Motor neuron (in vitro differentiated cells): ENCODE results near the gene SNORC. TPM values are rescaled to one million over a fixed set of nuclear protein-coding genes. Genes with fewer than 3 reads are reported as not detected.

Source experiments
- ATAC-seq, 8 experiments: fragments of 200-7000 bp; cut with Tn5 transposase; replicated peaks in 6 of 8; 2 replicates each; pipeline ENCODE4 v1.8.0; 2021; ENCODE audit warnings: mild to moderate bottlenecking in 8 of 8, moderate library complexity in 8 of 8
- H3K27ac ChIP-seq, 2 donors: fragments of 250-450 bp; sonication (Bioruptor Pico); 2 replicates each; pipeline ENCODE4 v1.9.0; 2021; ENCODE audit warnings: antibody characterized with exemption in 2 of 2, mild to moderate bottlenecking in 2 of 2, moderate library complexity in 1 of 2
- H3K4me1 ChIP-seq, 2 donors: fragments of 250-450 bp; sonication (Bioruptor Pico); replicated peaks in 1 of 2; 2 replicates each; pipeline ENCODE4 v1.6.1; 2021; ENCODE audit warnings: antibody characterized with exemption in 2 of 2, mild to moderate bottlenecking in 2 of 2, moderate library complexity in 1 of 2
- H3K4me3 ChIP-seq, 5 donors: fragments of 250-450 bp; sonication (Bioruptor Pico); 2 replicates each; pipeline ENCODE4 v1.9.0; 2021; ENCODE audit warnings: antibody characterized with exemption in 5 of 5, mild to moderate bottlenecking in 5 of 5, moderate library complexity in 4 of 5
- WGBS, 10 experiments: fragments of 450-650 bp; shearing (Covaris generic); methylation state at CpG; one replicate each; pipeline ENCODE4 v1.0.0; 2022; 5-methylcytosine and 5-hydroxymethylcytosine counted together
- in situ Hi-C, 9 experiments: fragments of 400-800 bp; cut with MboI; loops; one replicate each; pipeline ENCODE4 v1.15.0; 2021; ENCODE audit warnings: low sequenced_read_pairs in 9 of 9, low pct_unique_long_range_greater_than_20kb in 2 of 9; ENCODE audit not compliant: unreplicated experiment in 9 of 9
- total RNA-seq, 8 experiments: library from RNA; unstranded; fragments of 300-600 nt; gene quantifications; 2 replicates each; pipeline versions ENCODE4 v1.2.3 to v1.2.4, GENCODE V29; 2022

Gene SNORC
- total RNA-seq, 8 experiments from 2014 or later = 1.4 to 3.7 (median 2.3) TPM

- H3K27ac ChIP-seq = no peak overlapping the region
- no peaks in the 10 kb centered on the region for H3K4me1 ChIP-seq
- in situ Hi-C loops = loop anchor here in 6 of 9 experiments (25.0 kb wide), 2 partner anchors 166 to 391 kb away; partner anchors contain the start of genes ATG16L1 (in 5 of the 6) and NEU2 (in 1 of the 6)
Observed at GRCh38 chr2:232871418-232871834, 1.4 kb downstream of the SNORC start.

GRCh38 chr2:232871835-232872736 lies 2.0 kb downstream of the SNORC start:
- in situ Hi-C loops = loop anchor here in 6 of 9 experiments (25.0 kb wide), 2 partner anchors 165 to 390 kb away; partner anchors contain the start of genes ATG16L1 (in 5 of the 6) and NEU2 (in 1 of the 6)

More at GRCh38 chr2:232871418-232871834, 1.4 kb downstream of the SNORC start:
- ATAC-seq = no peak
- WGBS, 10 experiments = 60 to 100% (median 88%) methylated on average over 1 to 10 of the region's 15 CpGs; no CpG with 5 or more reads in 7 of the 10 experiments
- H3K4me3 ChIP-seq = no peak overlapping the region

GRCh38 chr2:232872826-232873225 lies 2.8 kb downstream of the SNORC start:
- no peak overlapping the region for H3K4me3 ChIP-seq
- H3K27ac ChIP-seq = no peak overlapping the region
- H3K4me1 ChIP-seq = peaks cover 0 to 7% of the 10 kb centered on the region in 2 donors
- WGBS, 10 experiments = 60 to 100% (median 82%) methylated on average over 1 to 4 of the region's 9 CpGs; no CpG with 5 or more reads in 6 of the 10 experiments
- in situ Hi-C loops = loop anchor here in 6 of 9 experiments (25.0 kb wide), 2 partner anchors 164 to 389 kb away; partner anchors contain the start of genes ATG16L1 (in 5 of the 6) and NEU2 (in 1 of the 6)
- ATAC-seq = no peak

More at GRCh38 chr2:232871835-232872736, 2.0 kb downstream of the SNORC start:
- Histone ChIP-seq H3K4me1 (peaks cover 0 to 4% of the 10 kb centered on the region in 2 donors), H3K4me3 (no peak overlapping the region), H3K27ac (no peak overlapping the region)
- ATAC-seq = no peak
- 84 to 100% (median 92%) methylated on average over 1 to 10 of the region's 22 CpGs; no CpG with 5 or more reads in 5 of the 10 experiments for WGBS, 10 experiments

- WGBS, 10 experiments = 90 to 100% (median 97%) methylated on average over 1 to 4 of the region's 14 CpGs; no CpG with 5 or more reads in 6 of the 10 experiments
- in situ Hi-C loops = loop anchor here in 6 of 9 experiments (25.0 kb wide), 2 partner anchors 164 to 389 kb away; partner anchors contain the start of genes ATG16L1 (in 5 of the 6) and NEU2 (in 1 of the 6)
- Histone ChIP-seq H3K4me1 (peaks cover 0 to 7% of the 10 kb centered on the region in 2 donors), H3K27ac (no peak overlapping the region), H3K4me3 (no peak overlapping the region)
- no peak for ATAC-seq
Observed at GRCh38 chr2:232873292-232873908, 3.3 kb downstream of the SNORC start.

- in situ Hi-C loops = loop anchor here in 6 of 9 experiments (25.0 kb wide), 2 partner anchors 163 to 388 kb away; partner anchors contain the start of genes ATG16L1 (in 5 of the 6) and NEU2 (in 1 of the 6)
- H3K4me3 ChIP-seq = no peak overlapping the region
- no peak overlapping the region for H3K27ac ChIP-seq
- peaks cover 0 to 7% of the 10 kb centered on the region in 2 donors for H3K4me1 ChIP-seq
- no peak for ATAC-seq
- WGBS, 10 experiments = 40 to 100% (median 80%) methylated on average over 1 to 4 of the region's 6 CpGs; no CpG with 5 or more reads in 3 of the 10 experiments
Observed at GRCh38 chr2:232873909-232874641, 4.0 kb downstream of the SNORC start.

- Histone ChIP-seq H3K4me1 (peaks cover 0 to 7% of the 10 kb centered on the region in 2 donors), H3K27ac (no peak overlapping the region), H3K4me3 (no peak overlapping the region)
- in situ Hi-C loops = loop anchor here in 6 of 9 experiments (25.0 kb wide), 2 partner anchors 163 to 388 kb away; partner anchors contain the start of genes ATG16L1 (in 5 of the 6) and NEU2 (in 1 of the 6)
- 85 to 100% (median 93%) methylated on average over 1 to 12 of the region's 16 CpGs; no CpG with 5 or more reads in 3 of the 10 experiments for WGBS, 10 experiments
- no peak for ATAC-seq
Observed at GRCh38 chr2:232874677-232875223, 4.7 kb downstream of the SNORC start.

GRCh38 chr2:232875256-232876121 lies 5.4 kb downstream of the SNORC start:
- Histone ChIP-seq H3K4me1 (peaks cover 0 to 7% of the 10 kb centered on the region in 2 donors), H3K4me3 (peak overlapping the region; percentile 40 to 54 (median 42)), H3K27ac (no peak overlapping the region)
- in situ Hi-C loops = no loop called here
- peak in 6 of 8 experiments; percentile 15 to 33 (median 28) for ATAC-seq
- WGBS, 10 experiments = 73 to 100% (median 85%) methylated on average over 2 to 3 of the region's 37 CpGs; no CpG with 5 or more reads in 6 of the 10 experiments

GRCh38 chr2:232876161-232876977 lies 6.3 kb downstream of the SNORC start:
- peak; percentile 47 to 87 (median 82) for ATAC-seq
- peaks cover 0 to 7% of the 10 kb centered on the region in 2 donors for H3K4me1 ChIP-seq
- H3K27ac ChIP-seq = no peak overlapping the region
- in situ Hi-C loops = no loop called here
- H3K4me3 ChIP-seq = peak overlapping the region; percentile 40 to 54 (median 42)
- WGBS, 10 experiments = 0 to 20% (median 0%) methylated on average over 1 to 5 of the region's 119 CpGs; no CpG with 5 or more reads in 5 of the 10 experiments

GRCh38 chr2:232876978-232877441 lies 6.9 kb downstream of the SNORC start:
- Histone ChIP-seq H3K4me3 (peak overlapping the region; percentile 40 to 54 (median 42)), H3K27ac (no peak overlapping the region), H3K4me1 (peaks cover 0 to 7% of the 10 kb centered on the region in 2 donors)
- peak in 2 of 8 experiments; percentile 2 to 3 for ATAC-seq
- WGBS, 10 experiments = 70% methylated on average over 2 of the region's 21 CpGs; no CpG with 5 or more reads in 9 of the 10 experiments
- in situ Hi-C loops = no loop called here

- in situ Hi-C loops = no loop called here
- Histone ChIP-seq H3K27ac (no peak overlapping the region), H3K4me1 (peaks cover 0 to 7% of the 10 kb centered on the region in 2 donors), H3K4me3 (no peak overlapping the region)
- ATAC-seq = no peak
- WGBS, 10 experiments = 89 to 100% methylated on average over 1 to 3 of the region's 13 CpGs; no CpG with 5 or more reads in 8 of the 10 experiments
Observed at GRCh38 chr2:232877940-232878511, 8.0 kb downstream of the SNORC start.
